Fibroblast of skin of left biceps (primary cell): ENCODE measurements around the gene OSBPL9.
"Not testable (repeated sequence)": the region's sequence is repeated elsewhere in the genome, so short reads cannot be mapped to it uniquely, and the experiment has no call there.

ENCODE experiments used
- DNase-seq, 2 experiments: peaks; one replicate each; pipeline ENCODE4 v3.0.0-alpha.2; 2013; ENCODE audit warnings: low read depth in 2 of 2

OSBPL9 gene

GRCh38 chr1:51664421-51665240 is 47.7 kb downstream of the OSBPL9 start:
- peak; percentile 38 to 47 for DNase-seq

GRCh38 chr1:51666478-51666877 is 49.6 kb downstream of the OSBPL9 start:
- DNase-seq = peak; percentile 90 to 91

GRCh38 chr1:51667561-51667960 is 50.7 kb downstream of the OSBPL9 start:
- no peak for DNase-seq

- DNase-seq = no peak
Measured at GRCh38 chr1:51669272-51669671, 52.4 kb downstream of the OSBPL9 start.

GRCh38 chr1:51669816-51670215 is 52.9 kb downstream of the OSBPL9 start:
- DNase-seq = no peak

- DNase-seq = no peak
Measured at GRCh38 chr1:51671527-51672325, 54.8 kb downstream of the OSBPL9 start.

- DNase-seq = no peak
Measured at GRCh38 chr1:51673279-51673678, 56.4 kb downstream of the OSBPL9 start.

GRCh38 chr1:51675177-51675780 is 58.4 kb downstream of the OSBPL9 start:
- DNase-seq = no peak

GRCh38 chr1:51679435-51679834 is 62.5 kb downstream of the OSBPL9 start:
- no peak for DNase-seq

GRCh38 chr1:51684776-51685175 is 67.9 kb downstream of the OSBPL9 start:
- DNase-seq = no peak

GRCh38 chr1:51686450-51686849 is 69.6 kb downstream of the OSBPL9 start:
- no peak for DNase-seq

- peak in 1 of 2 experiments; percentile 34 for DNase-seq
Measured at GRCh38 chr1:51689075-51689440, 72.2 kb downstream of the OSBPL9 start.

- no peak for DNase-seq
Measured at GRCh38 chr1:51689643-51690042, 72.8 kb downstream of the OSBPL9 start.

- DNase-seq = peak; percentile 40 to 46
Measured at GRCh38 chr1:51690285-51690961, 73.5 kb downstream of the OSBPL9 start.

GRCh38 chr1:51691920-51692319 is 75.0 kb downstream of the OSBPL9 start:
- DNase-seq = no peak

GRCh38 chr1:51693419-51694155 is 76.7 kb downstream of the OSBPL9 start:
- DNase-seq = no peak

- no peak for DNase-seq
Measured at GRCh38 chr1:51697166-51697565, 80.3 kb downstream of the OSBPL9 start.

GRCh38 chr1:51699391-51699790 is 82.5 kb downstream of the OSBPL9 start:
- no peak for DNase-seq

- not testable (repeated sequence) for DNase-seq
Measured at GRCh38 chr1:51701782-51702181, 84.9 kb downstream of the OSBPL9 start.

- DNase-seq = not testable (repeated sequence)
Measured at GRCh38 chr1:51702220-51702619, 85.3 kb downstream of the OSBPL9 start.

- DNase-seq = no peak
Measured at GRCh38 chr1:51705035-51705434, 88.1 kb downstream of the OSBPL9 start.
